ENCODE results near the gene TMEM87A.
"Not testable (repeated sequence)": the region's sequence is repeated elsewhere in the genome, so short reads cannot be mapped to it uniquely, and the experiment has no call there.

The TMEM87A gene

GRCh38 chr15:42233107-42233506 is 40.1 kb downstream of the TMEM87A start:
- H3K27ac Mint-ChIP-seq, result no peak overlapping the region
- H3K9me3 Mint-ChIP-seq, result no peaks in the 10 kb centered on the region
- H3K4me1 Mint-ChIP-seq, result peaks cover 0 to 2% of the 10 kb centered on the region in 2 donors
- DNase-seq (no peak), ATAC-seq (replicated peaks) (no peak)
- H3K27me3 Mint-ChIP-seq, result no peaks in the 10 kb centered on the region
- H3K36me3 Mint-ChIP-seq, result peaks cover 28 to 35% of the 10 kb centered on the region in 2 donors
- H3K4me3 Mint-ChIP-seq, result no peak overlapping the region

- H3K9me3 Mint-ChIP-seq, result no peaks in the 10 kb centered on the region
- peaks cover 0 to 2% of the 10 kb centered on the region in 2 donors for H3K4me1 Mint-ChIP-seq
- H3K36me3 Mint-ChIP-seq, result peaks cover 28 to 35% of the 10 kb centered on the region in 2 donors
- no peak overlapping the region for H3K27ac Mint-ChIP-seq
- no peak overlapping the region for H3K4me3 Mint-ChIP-seq
- ATAC-seq (replicated peaks) (no peak), DNase-seq (no peak)
- H3K27me3 Mint-ChIP-seq, result no peaks in the 10 kb centered on the region
Measured at GRCh38 chr15:42232606-42233005, 40.6 kb downstream of the TMEM87A start.

GRCh38 chr15:42231088-42231487 is 42.1 kb downstream of the TMEM87A start:
- DNase-seq (no peak), ATAC-seq (replicated peaks) (no peak)
- Mint-ChIP-seq H3K36me3 (peaks cover 28 to 32% of the 10 kb centered on the region in 2 donors), H3K9me3 (no peaks in the 10 kb centered on the region), H3K4me1 (peaks cover 0 to 2% of the 10 kb centered on the region in 2 donors), H3K27me3 (no peaks in the 10 kb centered on the region), H3K4me3 (no peak overlapping the region), H3K27ac (no peak overlapping the region)

GRCh38 chr15:42228981-42229380 is 44.3 kb downstream of the TMEM87A start:
- H3K9me3 Mint-ChIP-seq; H3K4me3 Mint-ChIP-seq; H3K27me3 Mint-ChIP-seq; H3K4me1 Mint-ChIP-seq; DNase-seq; ATAC-seq (replicated peaks): not testable (repeated sequence)
- Mint-ChIP-seq H3K36me3 (peaks cover 26 to 32% of the 10 kb centered on the region in 2 donors), H3K27ac (peak overlapping the region; percentile 21)

- H3K4me3 Mint-ChIP-seq, result no peak overlapping the region
- H3K27me3 Mint-ChIP-seq, result no peaks in the 10 kb centered on the region
- peaks cover 26 to 36% of the 10 kb centered on the region in 2 donors for H3K36me3 Mint-ChIP-seq
- H3K27ac Mint-ChIP-seq, result no peak overlapping the region
- ATAC-seq (replicated peaks) (no peak), DNase-seq (no peak)
- no peaks in the 10 kb centered on the region for H3K9me3 Mint-ChIP-seq
- peaks cover 0 to 2% of the 10 kb centered on the region in 2 donors for H3K4me1 Mint-ChIP-seq
Measured at GRCh38 chr15:42228036-42228435, 45.2 kb downstream of the TMEM87A start.

GRCh38 chr15:42226648-42227047 is 46.6 kb downstream of the TMEM87A start:
- no peak overlapping the region for H3K27ac Mint-ChIP-seq
- ATAC-seq (replicated peaks) (no peak), DNase-seq (no peak)
- peaks cover 26 to 32% of the 10 kb centered on the region in 2 donors for H3K36me3 Mint-ChIP-seq
- H3K27me3 Mint-ChIP-seq, result no peaks in the 10 kb centered on the region
- peaks cover 0 to 2% of the 10 kb centered on the region in 2 donors for H3K4me1 Mint-ChIP-seq
- no peak overlapping the region for H3K4me3 Mint-ChIP-seq
- H3K9me3 Mint-ChIP-seq, result no peaks in the 10 kb centered on the region

- no peaks in the 10 kb centered on the region for H3K27me3 Mint-ChIP-seq
- no peak overlapping the region for H3K4me3 Mint-ChIP-seq
- peaks cover 13 to 16% of the 10 kb centered on the region in 2 donors for H3K4me1 Mint-ChIP-seq
- no peak for DNase-seq
- no peak overlapping the region for H3K27ac Mint-ChIP-seq
- no peak for ATAC-seq (replicated peaks)
- H3K9me3 Mint-ChIP-seq, result no peaks in the 10 kb centered on the region
- H3K36me3 Mint-ChIP-seq, result peaks cover 28 to 51% of the 10 kb centered on the region in 2 donors
Measured at GRCh38 chr15:42220216-42220615, 53.0 kb downstream of the TMEM87A start.

- Mint-ChIP-seq H3K27ac (peak overlapping the region; percentile 65), H3K4me3 (no peak overlapping the region), H3K4me1 (peaks cover 13 to 16% of the 10 kb centered on the region in 2 donors), H3K27me3 (no peaks in the 10 kb centered on the region), H3K36me3 (peaks cover 29 to 48% of the 10 kb centered on the region in 2 donors), H3K9me3 (no peaks in the 10 kb centered on the region)
- peak; percentile 72 to 77 for ATAC-seq (replicated peaks)
- DNase-seq, result no peak
Measured at GRCh38 chr15:42218953-42219592, 54.2 kb downstream of the TMEM87A start.

- DNase-seq (no peak), ATAC-seq (replicated peaks) (no peak)
- Mint-ChIP-seq H3K27ac (no peak overlapping the region), H3K27me3 (no peaks in the 10 kb centered on the region), H3K9me3 (no peaks in the 10 kb centered on the region), H3K4me3 (no peak overlapping the region), H3K4me1 (peaks cover 13 to 16% of the 10 kb centered on the region in 2 donors), H3K36me3 (peaks cover 31 to 52% of the 10 kb centered on the region in 2 donors)
Measured at GRCh38 chr15:42217568-42217967, 55.7 kb downstream of the TMEM87A start.

GRCh38 chr15:42215913-42216829 is 57.1 kb downstream of the TMEM87A start:
- Mint-ChIP-seq H3K4me3 (no peak overlapping the region), H3K9me3 (no peaks in the 10 kb centered on the region), H3K27me3 (no peaks in the 10 kb centered on the region), H3K36me3 (peaks cover 41 to 57% of the 10 kb centered on the region in 2 donors), H3K27ac (no peak overlapping the region), H3K4me1 (peaks cover 13 to 16% of the 10 kb centered on the region in 2 donors)
- ATAC-seq (replicated peaks) (no peak), DNase-seq (no peak)

GRCh38 chr15:42214600-42214999 is 58.6 kb downstream of the TMEM87A start:
- H3K27me3 Mint-ChIP-seq, result no peaks in the 10 kb centered on the region
- ATAC-seq (replicated peaks), result no peak
- no peak overlapping the region for H3K4me3 Mint-ChIP-seq
- peaks cover 40 to 56% of the 10 kb centered on the region in 2 donors for H3K36me3 Mint-ChIP-seq
- H3K9me3 Mint-ChIP-seq, result no peaks in the 10 kb centered on the region
- H3K27ac Mint-ChIP-seq, result no peak overlapping the region
- peaks cover 8 to 15% of the 10 kb centered on the region in 2 donors for H3K4me1 Mint-ChIP-seq
- DNase-seq, result no peak

GRCh38 chr15:42213511-42213910 is 59.7 kb downstream of the TMEM87A start:
- H3K4me1 Mint-ChIP-seq, result peaks cover 0 to 4% of the 10 kb centered on the region in 2 donors
- no peak for DNase-seq
- no peak overlapping the region for H3K27ac Mint-ChIP-seq
- H3K36me3 Mint-ChIP-seq, result peaks cover 31 to 50% of the 10 kb centered on the region in 2 donors
- H3K9me3 Mint-ChIP-seq, result no peaks in the 10 kb centered on the region
- ATAC-seq (replicated peaks), result no peak
- no peak overlapping the region for H3K4me3 Mint-ChIP-seq
- no peaks in the 10 kb centered on the region for H3K27me3 Mint-ChIP-seq

GRCh38 chr15:42210696-42211095 is 62.5 kb downstream of the TMEM87A start:
- no peak overlapping the region for H3K4me3 Mint-ChIP-seq
- no peak for DNase-seq
- H3K27me3 Mint-ChIP-seq, result no peaks in the 10 kb centered on the region
- no peak for ATAC-seq (replicated peaks)
- peaks cover 12 to 19% of the 10 kb centered on the region in 2 donors for H3K4me1 Mint-ChIP-seq
- H3K27ac Mint-ChIP-seq, result no peak overlapping the region
- no peaks in the 10 kb centered on the region for H3K9me3 Mint-ChIP-seq
- H3K36me3 Mint-ChIP-seq, result peaks cover 23 to 47% of the 10 kb centered on the region in 2 donors

- peak; percentile 82 for DNase-seq
- H3K36me3 Mint-ChIP-seq, result peaks cover 16 to 34% of the 10 kb centered on the region in 2 donors
Measured at GRCh38 chr15:42207674-42208579, 65.3 kb downstream of the TMEM87A start, which contains the start of gene VPS39. Gene VPS39 (minus strand): TSS chr15:42208304. CDS start chr15:42208153, 151 bp downstream.

More at GRCh38 chr15:42207674-42208579, 65.3 kb downstream of the TMEM87A start, which contains the start of gene VPS39:
- H3K27me3 Mint-ChIP-seq, result no peaks in the 10 kb centered on the region
- peak; percentile 98 to 99 for ATAC-seq (replicated peaks)
- H3K27ac Mint-ChIP-seq, result peak within 1 kb of the TSS; percentile 95
- H3K4me3 Mint-ChIP-seq, result peak within 1 kb of the TSS; percentile 96 to 97
- peaks cover 20 to 22% of the 10 kb centered on the region in 2 donors for H3K4me1 Mint-ChIP-seq
- H3K9me3 Mint-ChIP-seq, result no peaks in the 10 kb centered on the region

Data from stimulated activated naive B cell treated with anti-CD40 and anti-IgM and Interleukin-4, amounts not matched to agents 10 μg/mL and 1 μg/mL and 100 μg/mL, for 72 hours (primary cell).